CD14-positive monocyte (primary cell): ENCODE data around the gene LAPTM4A. TPM values are rescaled to one million over a fixed set of nuclear protein-coding genes. Genes with fewer than 3 reads are reported as not detected.

Experiments
- DNase-seq, 3 donors: peaks; one replicate each; pipeline ENCODE4 v3.0.0-alpha.2; 2011 to 2022
- H2AFZ ChIP-seq: 2 replicates; pipeline ENCODE4 v1.6.0; 2012; ENCODE audit warnings: mild to moderate bottlenecking, low read depth, low read length, inconsistent platforms; ENCODE audit not compliant: insufficient read depth, poor library complexity, severe bottlenecking
- H3K27ac ChIP-seq, 2 donors: 1 replicate in 1 of 2; 2 replicates in 1 of 2; pipeline ENCODE4 v1.5.1; 2012 to 2013; ENCODE audit warnings: low read length in 2 of 2, control low read depth in 1 of 2, inconsistent platforms in 1 of 2, low read depth in 1 of 2, mild to moderate bottlenecking in 1 of 2
- H3K27me3 ChIP-seq, 2 donors: one replicate each; pipeline versions ENCODE4 v1.6.0 to v1.6.1; 2011 to 2013; ENCODE audit warnings: low read length in 2 of 2; ENCODE audit not compliant: control insufficient read depth in 2 of 2, insufficient read depth in 2 of 2
- H3K36me3 ChIP-seq, 2 donors: replicated peaks in 1 of 2; 1 replicate in 1 of 2; 2 replicates in 1 of 2; pipeline versions ENCODE4 v1.5.1 to v1.6.1; 2012 to 2013; ENCODE audit warnings: low read length in 2 of 2, control low read depth in 1 of 2, inconsistent platforms in 1 of 2, mild to moderate bottlenecking in 1 of 2; ENCODE audit not compliant: insufficient read depth in 2 of 2, control insufficient read depth in 1 of 2
- H3K4me1 ChIP-seq, 2 donors: 1 replicate in 1 of 2; 2 replicates in 1 of 2; pipeline versions ENCODE4 v1.5.1 to v1.6.1; 2012 to 2013; ENCODE audit warnings: low read length in 2 of 2, control low read depth in 1 of 2, inconsistent platforms in 1 of 2, mild to moderate bottlenecking in 1 of 2, moderate library complexity in 1 of 2; ENCODE audit not compliant: insufficient read depth in 2 of 2, control insufficient read depth in 1 of 2
- H3K4me2 ChIP-seq: replicated peaks from 2 replicates; pipeline ENCODE3; 2012; ENCODE audit warnings: low read length, moderate library complexity, mild to moderate bottlenecking; ENCODE audit not compliant: poor library complexity, severe bottlenecking; ENCODE audit errors: extremely low read depth
- H3K4me3 ChIP-seq, 3 experiments: fragments of 200-600 bp in 1 of 3; sonication (generic) in 1 of 3; replicated peaks in 1 of 3; 1 replicate in 2 of 3; 2 replicates in 1 of 3; pipeline ENCODE4 v1.5.1; 2011 to 2013; ENCODE audit warnings: low read length in 3 of 3, mild to moderate bottlenecking in 3 of 3, control low read depth in 2 of 3, low read depth in 2 of 3, inconsistent platforms in 1 of 3, moderate library complexity in 1 of 3
- H3K79me2 ChIP-seq: 2 replicates; pipeline ENCODE4 v1.6.0; 2012; ENCODE audit warnings: mild to moderate bottlenecking, control low read depth, inconsistent platforms, low read length, moderate library complexity; ENCODE audit not compliant: insufficient read depth
- H3K9ac ChIP-seq: 2 replicates; pipeline ENCODE4 v1.6.0; 2017; ENCODE audit warnings: low read length, mild to moderate bottlenecking; ENCODE audit not compliant: insufficient read depth, poor library complexity, severe bottlenecking
- H3K9me3 ChIP-seq, 2 donors: replicated peaks in 1 of 2; 1 replicate in 1 of 2; 2 replicates in 1 of 2; pipeline versions ENCODE4 v1.5.1 to v1.6.1; 2012 to 2013; ENCODE audit warnings: low read length in 2 of 2, control low read depth in 1 of 2; ENCODE audit not compliant: control insufficient read depth in 1 of 2, insufficient read depth in 1 of 2
- H4K20me1 ChIP-seq: 2 replicates; pipeline ENCODE4 v1.6.0; 2012; ENCODE audit warnings: mild to moderate bottlenecking, low read length, control low read depth, moderate library complexity; ENCODE audit not compliant: insufficient read depth
- H3K27ac Mint-ChIP-seq, 7 donors: one replicate each; pipeline ENCODE4 v1.8.0; 2020; ENCODE audit warnings: mild to moderate bottlenecking in 7 of 7, mixed read lengths in 7 of 7, moderate library complexity in 6 of 7, inconsistent platforms in 2 of 7
- H3K27me3 Mint-ChIP-seq, 3 donors: one replicate each; pipeline ENCODE4 v1.8.0; 2021 to 2022; ENCODE audit warnings: low read depth in 3 of 3, mild to moderate bottlenecking in 3 of 3, mixed read lengths in 3 of 3, moderate library complexity in 3 of 3, inconsistent platforms in 1 of 3
- H3K36me3 Mint-ChIP-seq, 2 donors: one replicate each; pipeline ENCODE4 v1.8.0; 2020; ENCODE audit warnings: mixed read lengths in 2 of 2, inconsistent platforms in 1 of 2, mild to moderate bottlenecking in 1 of 2
- H3K4me1 Mint-ChIP-seq: one replicate; pipeline ENCODE4 v1.8.0; 2020; ENCODE audit warnings: mild to moderate bottlenecking, mixed read lengths
- H3K4me3 Mint-ChIP-seq, 2 donors: one replicate each; pipeline ENCODE4 v1.8.0; 2020; ENCODE audit warnings: mild to moderate bottlenecking in 2 of 2, mixed read lengths in 2 of 2, moderate library complexity in 1 of 2
- H3K9me3 Mint-ChIP-seq, 7 donors: one replicate each; pipeline ENCODE4 v1.8.0; 2020 to 2022; ENCODE audit warnings: mixed read lengths in 7 of 7, mild to moderate bottlenecking in 6 of 7, moderate library complexity in 6 of 7, inconsistent platforms in 2 of 7
- CTCF ChIP-seq: fragments of 200-600 bp; IDR thresholded peaks from one replicate; pipeline ENCODE4 v1.8.0; 2022; ENCODE audit warnings: antibody characterized with exemption, mild to moderate bottlenecking
- WGBS: methylation state at CpG from one replicate; pipeline ENCODE4 v1.1.5; 2013; ENCODE audit warnings: missing lambda C conversion rate; ENCODE audit not compliant: insufficient coverage; 5-methylcytosine and 5-hydroxymethylcytosine counted together
- intact Hi-C, 2 donors: fragments of 100-400 bp; cut with micrococcal nuclease; formaldehyde crosslinking; loops; one replicate each; pipeline versions ENCODE4 v1.15.0 to v1.15.1; 2023
- polyA plus RNA-seq, 3 donors: library from polyadenylated mRNA; depleted of rRNA in 1 of 3; unstranded in 2 of 3; stranded (reverse) in 1 of 3; fragments of 300-500 nt in 2 of 3; fragments of >200 nt in 1 of 3; fragmentation: Illumina TruSeq in 2 of 3; gene quantifications; 1 replicate in 2 of 3; 2 replicates in 1 of 3; pipeline ENCODE4 v1.2.3, GENCODE V29; 2012 to 2021

Gene LAPTM4A
- polyA plus RNA-seq, 3 donors = 182 to 442 (median 421) TPM

- WGBS = 84% methylated on average over 7 of the region's 11 CpGs
- peaks cover 3% of the 10 kb centered on the region for H3K4me1 Mint-ChIP-seq
- H3K27me3 Mint-ChIP-seq = peaks cover 3 to 9% (median 6%) of the 10 kb centered on the region in 3 donors
- H3K27me3 ChIP-seq = no peaks in the 10 kb centered on the region
- H3K9me3 ChIP-seq = no peaks in the 10 kb centered on the region
- no peaks in the 10 kb centered on the region for H4K20me1 ChIP-seq
- H3K4me2 ChIP-seq = no peak overlapping the region
- H3K27ac ChIP-seq = no peak overlapping the region
- no peaks in the 10 kb centered on the region for H3K36me3 Mint-ChIP-seq
- no peak overlapping the region for H3K4me3 Mint-ChIP-seq
- no peak overlapping the region for H3K9ac ChIP-seq
- no peaks in the 10 kb centered on the region for H3K36me3 ChIP-seq
- no peak overlapping the region for H3K27ac Mint-ChIP-seq
- H3K9me3 Mint-ChIP-seq = no peaks in the 10 kb centered on the region
- no peaks in the 10 kb centered on the region for H3K4me1 ChIP-seq
- H3K4me3 ChIP-seq = no peak overlapping the region
- no peak for DNase-seq
- intact Hi-C loops = loop anchor here in 1 of 2 donors (5.0 kb wide), 1 partner anchor 136 kb away; no protein-coding TSS in a partner anchor
- H2AFZ ChIP-seq = no peak overlapping the region
- H3K79me2 ChIP-seq = no peaks in the 10 kb centered on the region
- no peak for TF ChIP-seq CTCF
These were observed 42.1 kb upstream of the LAPTM4A start for GRCh38 chr2:20093263-20094141.

- Histone ChIP-seq H3K4me1 (no peaks in the 10 kb centered on the region), H3K79me2 (no peaks in the 10 kb centered on the region), H3K4me2 (no peak overlapping the region), H3K27ac (no peak overlapping the region), H4K20me1 (no peaks in the 10 kb centered on the region), H3K4me3 (no peak overlapping the region), H3K9ac (no peak overlapping the region), H3K27me3 (no peaks in the 10 kb centered on the region), H3K36me3 (no peaks in the 10 kb centered on the region), H2AFZ (no peak overlapping the region), H3K9me3 (no peaks in the 10 kb centered on the region)
- intact Hi-C loops = loop anchor here in 1 of 2 donors (5.0 kb wide), 1 partner anchor 136 kb away; no protein-coding TSS in a partner anchor
- no peaks in the 10 kb centered on the region for H3K9me3 Mint-ChIP-seq
- H3K27me3 Mint-ChIP-seq = peaks cover 3 to 9% (median 6%) of the 10 kb centered on the region in 3 donors
- H3K4me1 Mint-ChIP-seq = no peaks in the 10 kb centered on the region
- no peaks in the 10 kb centered on the region for H3K36me3 Mint-ChIP-seq
- WGBS = 92% methylated on average over 5 of the region's 5 CpGs
- no peak overlapping the region for H3K27ac Mint-ChIP-seq
- TF ChIP-seq CTCF = no peak
- no peak overlapping the region for H3K4me3 Mint-ChIP-seq
- no peak for DNase-seq
These were observed 41.4 kb upstream of the LAPTM4A start for GRCh38 chr2:20092901-20093235.
